Measurements from ENCODE around the gene FAM3C. TPM values are rescaled to one million over a fixed set of nuclear protein-coding genes. Genes with fewer than 3 reads are reported as not detected.

The FAM3C gene
- total and polyA plus RNA-seq, 2 of the 8 experiments (the other 6 are each of a cell fraction or from before 2014, with no cell fraction given) = 27.0 to 77.7 TPM

- no peak overlapping the region for H3K18ac ChIP-seq (ENCODE audit: extremely low read depth, low read length)
- no peak for TF ChIP-seq CEBPB (IDR thresholded peaks at IDR 0.05; ENCODE audit: low read depth, low read length)
- TF ChIP-seq KDM4A (IDR thresholded peaks at IDR 0.05; ENCODE audit: low read depth, low read length, severe bottlenecking) = no peak
- no peak for TF ChIP-seq SUZ12 (IDR thresholded peaks at IDR 0.05; ENCODE audit: low read length)
- no peak for TF ChIP-seq TEAD4 (IDR thresholded peaks at IDR 0.05; ENCODE audit: low read depth, low read length)
- no peak for TF ChIP-seq EZH2 (IDR thresholded peaks at IDR 0.05; ENCODE audit: low read depth, low read length, severe bottlenecking)
- no peak for TF ChIP-seq CBX8 (IDR thresholded peaks at IDR 0.05; ENCODE audit: borderline replicate concordance, low read depth, low read length)
- no peak for TF ChIP-seq POU5F1 (IDR thresholded peaks at IDR 0.05; ENCODE audit: low read depth, low read length)
- TF ChIP-seq POLR2A (IDR thresholded peaks at IDR 0.05; ENCODE audit: control extremely low read depth in 1 of 2, low read depth in 2 of 2, low read length in 2 of 2) = no peak
- no peak for TF ChIP-seq CREB1 (IDR thresholded peaks at IDR 0.05)
- TF ChIP-seq YY1 (IDR thresholded peaks at IDR 0.05; ENCODE audit: low read depth, low read length) = no peak
- no peak for TF ChIP-seq CHD1 (IDR thresholded peaks at IDR 0.05; ENCODE audit: low read depth, low read length)
- TF ChIP-seq USF2 (IDR thresholded peaks at IDR 0.05; ENCODE audit: low read length) = no peak
- H4K91ac ChIP-seq (replicated peaks; ENCODE audit: insufficient read length, low read length) = no peak overlapping the region
- no peak overlapping the region for H2AFZ ChIP-seq (ENCODE audit: low read length)
- no peak overlapping the region; a peak in 1 of 4 replicates for H3K4me2 ChIP-seq (ENCODE audit: insufficient read depth in 1 of 2, low read depth in 2 of 2, low read length in 2 of 2)
- H3K14ac ChIP-seq (ENCODE audit: insufficient read length) = no peak overlapping the region
- H4K8ac ChIP-seq (ENCODE audit: extremely low read depth, insufficient read depth, low read length) = no peak overlapping the region
- no peaks in the 10 kb centered on the region for H3K27me3 ChIP-seq (replicated peaks in 1 of 4; ENCODE audit: control insufficient read depth in 3 of 4, extremely low read depth in 1 of 4, insufficient read depth in 3 of 4, low read length in 3 of 4)
- no peak overlapping the region for H2BK15ac ChIP-seq (ENCODE audit: low read length)
- 94% methylated on average over 3 of the region's 3 CpGs; no CpG with 5 or more reads in 1 of the 2 experiments for WGBS, 2 experiments (ENCODE audit: extremely low coverage in 1 of 2, insufficient coverage in 1 of 2, insufficient read length in 1 of 2, insufficient replicate concordance in 2 of 2, low coverage in 1 of 2, low lambda C conversion rate in 2 of 2, missing lambda C conversion rate in 1 of 2)
- peaks cover 0 to 6% (median 1%) of the 10 kb centered on the region in 4 experiments; a peak in 3 of 8 replicates for H3K36me3 ChIP-seq (ENCODE audit: control insufficient read depth in 2 of 4, insufficient read depth in 4 of 4, low read length in 3 of 4)
- H4K20me1 ChIP-seq (replicated peaks in 1 of 2; ENCODE audit: control insufficient read depth in 1 of 2, insufficient read depth in 2 of 2, low read length in 2 of 2) = peaks cover 0 to 2% of the 10 kb centered on the region in 2 experiments
- no peak overlapping the region for H3K23ac ChIP-seq (ENCODE audit: insufficient read length)
- no peak overlapping the region for H4K5ac ChIP-seq (ENCODE audit: insufficient read length, low read depth, low read length)
- ChIA-PET CTCF (ENCODE audit: partially characterized antibody) (interaction anchor here (1.0 to 3.2 kb wide), 10 partner anchors 9 to 289 kb away, joined by 3 to 23 read pairs (median 8); no protein-coding TSS in a partner anchor), POLR2A (ENCODE audit: partially characterized antibody) (interaction anchor here (1.0 to 2.8 kb wide), 2 partner anchors 12 to 41 kb away, joined by 3 to 30 read pairs; no protein-coding TSS in a partner anchor)
- H3K9ac ChIP-seq (replicated peaks in 1 of 4; ENCODE audit: extremely low read depth in 1 of 4, low read depth in 3 of 4, low read length in 3 of 4) = no peak overlapping the region
- H3K4ac ChIP-seq (replicated peaks; ENCODE audit: insufficient read length, low read depth, low read length) = no peak overlapping the region
- FAIRE-seq (no peak), DNase-seq (ENCODE audit: low read depth in 1 of 2, low spot score in 2 of 2) (no peak)
- no peaks in the 10 kb centered on the region for H3K23me2 ChIP-seq (ENCODE audit: low read depth, low read length)
- no peak overlapping the region for H2AK5ac ChIP-seq (ENCODE audit: low read depth, low read length)
- no peak overlapping the region for H3K56ac ChIP-seq (replicated peaks; ENCODE audit: insufficient read length, low read depth, low read length)
- H3K79me1 ChIP-seq (ENCODE audit: low read depth, low read length) = 0 out of 2 replicates have a peak, but pooled peaks cover under 1% of the 10 kb centered on the region
- no peak overlapping the region for H3K4me3 ChIP-seq (ENCODE audit: extremely low read depth in 1 of 4, insufficient read depth in 2 of 4, low read depth in 3 of 4, low read length in 4 of 4)
- no peak overlapping the region for H2BK120ac ChIP-seq (replicated peaks; ENCODE audit: low read depth, low read length)
- no peaks in the 10 kb centered on the region for H3K9me3 ChIP-seq (ENCODE audit: insufficient read depth in 2 of 2, low read depth in 1 of 2, low read length in 1 of 2)
- no peak overlapping the region for H2BK5ac ChIP-seq (ENCODE audit: low read depth, low read length)
- no peak overlapping the region for H2BK12ac ChIP-seq (ENCODE audit: low read depth, low read length)
- H3K27ac ChIP-seq (ENCODE audit: low read depth, low read length) = no peak overlapping the region
- no peaks in the 10 kb centered on the region for H3K4me1 ChIP-seq (replicated peaks in 1 of 4; ENCODE audit: control insufficient read depth in 3 of 4, insufficient read depth in 4 of 4, low read length in 3 of 4)
- no peak overlapping the region for H2BK20ac ChIP-seq (ENCODE audit: low read length)
- H3K79me2 ChIP-seq (ENCODE audit: control insufficient read depth in 1 of 2, insufficient read depth in 2 of 2, low read length in 2 of 2) = peaks cover 7 to 33% of the 10 kb centered on the region in 2 experiments; a peak in 3 of 4 replicates
Observed at GRCh38 chr7:121397361-121397760, 1.3 kb upstream of the FAM3C start.
